GM13976 (cell line): ENCODE measurements around the gene NKX1-1.
"Not testable (repeated sequence)": the region's sequence is repeated elsewhere in the genome, so short reads cannot be mapped to it uniquely, and the experiment has no call there.

ENCODE experiments used
- DNase-seq: peaks from one replicate; pipeline ENCODE4 v3.0.0; 2012; ENCODE audit warnings: low spot score
- CTCF ChIP-seq: IDR thresholded peaks from 2 replicates; pipeline ENCODE4 v1.5.1; 2012; ENCODE audit warnings: borderline replicate concordance, mild to moderate bottlenecking; ENCODE audit not compliant: insufficient read depth; ENCODE audit errors: extremely low read depth, missing control alignments, control extremely low read depth
- in situ Hi-C: fragments of 300-500 bp; cut with MboI; formaldehyde crosslinking; loops from one replicate; pipeline ENCODE4 v1.12.0; 2022; ENCODE audit warnings: low sequenced_read_pairs, mixed read lengths, inconsistent platforms; ENCODE audit not compliant: unreplicated experiment

Gene NKX1-1

GRCh38 chr4:1393866-1394265, 12.4 kb downstream of the NKX1-1 start:
- in situ Hi-C loops = no loop called here
- no peak for TF ChIP-seq CTCF

GRCh38 chr4:1393363-1393762, 12.9 kb downstream of the NKX1-1 start:
- in situ Hi-C loops, DNase-seq: not testable (repeated sequence)

More at GRCh38 chr4:1393866-1394265, 12.4 kb downstream of the NKX1-1 start:
- no peak for DNase-seq

- in situ Hi-C loops = no loop called here
- no peak for TF ChIP-seq CTCF
- DNase-seq = no peak
These were observed 20.6 kb downstream of the NKX1-1 start for GRCh38 chr4:1385373-1386340.

- no peak for DNase-seq
- TF ChIP-seq CTCF = no peak
- in situ Hi-C loops = no loop called here
These were observed 21.4 kb downstream of the NKX1-1 start for GRCh38 chr4:1384675-1385372.

- no peak for DNase-seq
- TF ChIP-seq CTCF = no peak
- in situ Hi-C loops = no loop called here
These were observed 22.3 kb downstream of the NKX1-1 start for GRCh38 chr4:1383728-1384591.

GRCh38 chr4:1382776-1383727, 23.2 kb downstream of the NKX1-1 start:
- no peak for TF ChIP-seq CTCF

More at GRCh38 chr4:1382776-1383727, 23.2 kb downstream of the NKX1-1 start:
- no peak for DNase-seq
- in situ Hi-C loops = no loop called here
